Endothelial cell of umbilical vein (primary cell): Measurements from ENCODE around the gene JSRP1.

Experiments used
- EZH2 ChIP-seq: IDR thresholded peaks from 2 replicates; pipeline ENCODE4 v1.6.1; 2012; ENCODE audit warnings: borderline replicate concordance, low read depth, mild to moderate bottlenecking, moderate library complexity, low read length, inconsistent platforms; ENCODE audit not compliant: severe bottlenecking
- FOS ChIP-seq: IDR thresholded peaks from 2 replicates; pipeline ENCODE4 v1.6.1; 2011; ENCODE audit warnings: mild to moderate bottlenecking, low read length, moderate library complexity, borderline replicate concordance; ENCODE audit not compliant: insufficient read depth
- GATA2 ChIP-seq: IDR thresholded peaks from 2 replicates; pipeline ENCODE4 v1.7.0; 2011; ENCODE audit warnings: low read depth, mild to moderate bottlenecking, moderate library complexity, mixed read lengths, low read length; ENCODE audit not compliant: insufficient read length, insufficient read depth
- JUN ChIP-seq: IDR thresholded peaks from 2 replicates; pipeline ENCODE4 v1.6.1; 2011; ENCODE audit warnings: borderline replicate concordance, low read depth; ENCODE audit not compliant: insufficient read length, insufficient read depth
- MYC ChIP-seq: IDR thresholded peaks from one replicate; pipeline ENCODE4 v1.6.1; 2011; ENCODE audit warnings: mild to moderate bottlenecking, low read depth, low read length
- POLR2A ChIP-seq: IDR thresholded peaks from 2 replicates; pipeline ENCODE4 v1.6.1; 2012; ENCODE audit warnings: low read depth, mild to moderate bottlenecking, control low read depth, low read length
- POLR2AphosphoS5 ChIP-seq: IDR thresholded peaks from 2 replicates; pipeline ENCODE4 v1.6.1; 2012; ENCODE audit warnings: low read depth, mild to moderate bottlenecking, control low read depth, low read length, moderate library complexity; ENCODE audit not compliant: insufficient read depth
- TF ChIP-seq, protein P1 (sequence below), 2 donors: IDR thresholded peaks; 1 replicate in 1 of 2; 2 replicates in 1 of 2; pipeline ENCODE4 v1.5.1; 2011; ENCODE audit warnings: low read length in 2 of 2, mild to moderate bottlenecking in 2 of 2, moderate library complexity in 2 of 2, control low read depth in 1 of 2, inconsistent platforms in 1 of 2, low read depth in 1 of 2; ENCODE audit not compliant: insufficient read depth in 1 of 2; ENCODE audit errors: extremely low read depth in 1 of 2
- TF ChIP-seq, protein P2 (sequence below): IDR thresholded peaks from 2 replicates; pipeline ENCODE4 v1.6.1; 2011; ENCODE audit not compliant: insufficient read depth, insufficient read length

DNA sequence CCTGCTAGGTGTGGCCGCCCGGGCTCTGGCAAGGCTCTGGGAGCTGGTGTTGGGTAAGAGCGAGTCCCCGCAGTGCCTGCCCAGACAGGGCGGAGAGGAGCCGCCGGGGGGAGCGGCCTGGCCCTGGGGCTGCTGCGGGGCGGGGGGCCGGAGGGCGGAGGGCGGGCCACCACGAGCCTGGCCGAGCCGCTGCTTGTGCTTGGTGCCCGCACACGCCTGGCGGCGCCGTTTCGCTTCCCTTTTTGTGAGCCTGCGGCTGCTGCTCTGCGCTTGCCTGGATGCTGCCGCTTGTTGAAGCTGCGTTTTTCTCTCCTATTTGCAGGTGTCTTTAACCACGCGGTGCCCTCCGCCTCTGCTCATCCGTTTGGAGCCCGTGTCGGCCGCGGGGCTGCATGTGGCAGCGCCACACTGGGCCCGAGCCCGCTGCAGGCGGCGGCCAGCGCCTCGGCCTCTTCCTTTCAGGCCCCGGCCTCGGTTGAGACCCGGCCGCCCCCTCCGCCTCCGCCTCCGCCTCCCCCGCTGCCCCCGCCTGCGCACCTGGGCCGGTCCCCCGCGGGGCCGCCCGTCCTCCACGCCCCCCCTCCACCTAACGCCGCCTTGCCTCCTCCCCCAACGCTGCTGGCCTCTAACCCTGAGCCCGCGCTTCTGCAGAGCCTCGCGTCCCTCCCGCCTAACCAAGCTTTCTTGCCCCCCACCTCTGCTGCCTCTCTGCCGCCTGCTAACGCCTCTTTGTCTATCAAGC lies 28.6 kb downstream of the JSRP1 start:
- TF ChIP-seq EZH2 = no peak
- TF ChIP-seq, protein P1, sequence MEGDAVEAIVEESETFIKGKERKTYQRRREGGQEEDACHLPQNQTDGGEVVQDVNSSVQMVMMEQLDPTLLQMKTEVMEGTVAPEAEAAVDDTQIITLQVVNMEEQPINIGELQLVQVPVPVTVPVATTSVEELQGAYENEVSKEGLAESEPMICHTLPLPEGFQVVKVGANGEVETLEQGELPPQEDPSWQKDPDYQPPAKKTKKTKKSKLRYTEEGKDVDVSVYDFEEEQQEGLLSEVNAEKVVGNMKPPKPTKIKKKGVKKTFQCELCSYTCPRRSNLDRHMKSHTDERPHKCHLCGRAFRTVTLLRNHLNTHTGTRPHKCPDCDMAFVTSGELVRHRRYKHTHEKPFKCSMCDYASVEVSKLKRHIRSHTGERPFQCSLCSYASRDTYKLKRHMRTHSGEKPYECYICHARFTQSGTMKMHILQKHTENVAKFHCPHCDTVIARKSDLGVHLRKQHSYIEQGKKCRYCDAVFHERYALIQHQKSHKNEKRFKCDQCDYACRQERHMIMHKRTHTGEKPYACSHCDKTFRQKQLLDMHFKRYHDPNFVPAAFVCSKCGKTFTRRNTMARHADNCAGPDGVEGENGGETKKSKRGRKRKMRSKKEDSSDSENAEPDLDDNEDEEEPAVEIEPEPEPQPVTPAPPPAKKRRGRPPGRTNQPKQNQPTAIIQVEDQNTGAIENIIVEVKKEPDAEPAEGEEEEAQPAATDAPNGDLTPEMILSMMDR (IDR thresholded peaks at IDR 0.05; ENCODE audit: extremely low read depth in 1 of 2, insufficient read depth in 1 of 2, low read depth in 1 of 2, low read length in 2 of 2) = no peak
- no peak for TF ChIP-seq POLR2A
- TF ChIP-seq JUN = no peak
- no peak for TF ChIP-seq MYC
- TF ChIP-seq, protein P2, sequence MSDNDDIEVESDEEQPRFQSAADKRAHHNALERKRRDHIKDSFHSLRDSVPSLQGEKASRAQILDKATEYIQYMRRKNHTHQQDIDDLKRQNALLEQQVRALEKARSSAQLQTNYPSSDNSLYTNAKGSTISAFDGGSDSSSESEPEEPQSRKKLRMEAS = no peak
- TF ChIP-seq POLR2AphosphoS5 = no peak
- no peak for TF ChIP-seq GATA2
- TF ChIP-seq FOS = no peak
